ENCODE measurements around the gene EIF5AL1. TPM values are rescaled to one million over a fixed set of nuclear protein-coding genes. Genes with fewer than 3 reads are reported as not detected.

The EIF5AL1 gene
- total and polyA plus RNA-seq, 2 of the 8 experiments (the other 6 are each of a cell fraction or from before 2014, with no cell fraction given) = 1.7 to 2.2 TPM

DNA sequence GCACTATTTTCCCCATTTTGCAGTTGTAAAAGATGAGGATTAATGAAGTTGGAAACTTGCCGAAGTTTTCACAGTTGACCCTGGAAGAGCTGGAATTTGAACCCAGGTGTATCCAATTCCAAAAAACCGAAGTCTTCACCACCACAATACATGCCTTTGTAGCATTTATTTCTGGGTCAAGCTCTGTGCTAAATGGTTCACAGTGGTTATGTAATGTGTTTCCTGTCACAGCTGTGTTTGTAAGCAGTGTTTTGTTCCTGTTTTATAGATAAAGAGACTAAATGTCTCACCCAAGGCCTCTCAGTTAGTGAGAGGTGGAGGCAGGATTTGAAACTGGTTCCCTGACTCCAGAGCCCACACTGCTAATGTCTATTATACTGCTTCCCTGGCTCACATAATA lies 30.3 kb downstream of the EIF5AL1 start (continued):
- TF ChIP-seq, protein P1, sequence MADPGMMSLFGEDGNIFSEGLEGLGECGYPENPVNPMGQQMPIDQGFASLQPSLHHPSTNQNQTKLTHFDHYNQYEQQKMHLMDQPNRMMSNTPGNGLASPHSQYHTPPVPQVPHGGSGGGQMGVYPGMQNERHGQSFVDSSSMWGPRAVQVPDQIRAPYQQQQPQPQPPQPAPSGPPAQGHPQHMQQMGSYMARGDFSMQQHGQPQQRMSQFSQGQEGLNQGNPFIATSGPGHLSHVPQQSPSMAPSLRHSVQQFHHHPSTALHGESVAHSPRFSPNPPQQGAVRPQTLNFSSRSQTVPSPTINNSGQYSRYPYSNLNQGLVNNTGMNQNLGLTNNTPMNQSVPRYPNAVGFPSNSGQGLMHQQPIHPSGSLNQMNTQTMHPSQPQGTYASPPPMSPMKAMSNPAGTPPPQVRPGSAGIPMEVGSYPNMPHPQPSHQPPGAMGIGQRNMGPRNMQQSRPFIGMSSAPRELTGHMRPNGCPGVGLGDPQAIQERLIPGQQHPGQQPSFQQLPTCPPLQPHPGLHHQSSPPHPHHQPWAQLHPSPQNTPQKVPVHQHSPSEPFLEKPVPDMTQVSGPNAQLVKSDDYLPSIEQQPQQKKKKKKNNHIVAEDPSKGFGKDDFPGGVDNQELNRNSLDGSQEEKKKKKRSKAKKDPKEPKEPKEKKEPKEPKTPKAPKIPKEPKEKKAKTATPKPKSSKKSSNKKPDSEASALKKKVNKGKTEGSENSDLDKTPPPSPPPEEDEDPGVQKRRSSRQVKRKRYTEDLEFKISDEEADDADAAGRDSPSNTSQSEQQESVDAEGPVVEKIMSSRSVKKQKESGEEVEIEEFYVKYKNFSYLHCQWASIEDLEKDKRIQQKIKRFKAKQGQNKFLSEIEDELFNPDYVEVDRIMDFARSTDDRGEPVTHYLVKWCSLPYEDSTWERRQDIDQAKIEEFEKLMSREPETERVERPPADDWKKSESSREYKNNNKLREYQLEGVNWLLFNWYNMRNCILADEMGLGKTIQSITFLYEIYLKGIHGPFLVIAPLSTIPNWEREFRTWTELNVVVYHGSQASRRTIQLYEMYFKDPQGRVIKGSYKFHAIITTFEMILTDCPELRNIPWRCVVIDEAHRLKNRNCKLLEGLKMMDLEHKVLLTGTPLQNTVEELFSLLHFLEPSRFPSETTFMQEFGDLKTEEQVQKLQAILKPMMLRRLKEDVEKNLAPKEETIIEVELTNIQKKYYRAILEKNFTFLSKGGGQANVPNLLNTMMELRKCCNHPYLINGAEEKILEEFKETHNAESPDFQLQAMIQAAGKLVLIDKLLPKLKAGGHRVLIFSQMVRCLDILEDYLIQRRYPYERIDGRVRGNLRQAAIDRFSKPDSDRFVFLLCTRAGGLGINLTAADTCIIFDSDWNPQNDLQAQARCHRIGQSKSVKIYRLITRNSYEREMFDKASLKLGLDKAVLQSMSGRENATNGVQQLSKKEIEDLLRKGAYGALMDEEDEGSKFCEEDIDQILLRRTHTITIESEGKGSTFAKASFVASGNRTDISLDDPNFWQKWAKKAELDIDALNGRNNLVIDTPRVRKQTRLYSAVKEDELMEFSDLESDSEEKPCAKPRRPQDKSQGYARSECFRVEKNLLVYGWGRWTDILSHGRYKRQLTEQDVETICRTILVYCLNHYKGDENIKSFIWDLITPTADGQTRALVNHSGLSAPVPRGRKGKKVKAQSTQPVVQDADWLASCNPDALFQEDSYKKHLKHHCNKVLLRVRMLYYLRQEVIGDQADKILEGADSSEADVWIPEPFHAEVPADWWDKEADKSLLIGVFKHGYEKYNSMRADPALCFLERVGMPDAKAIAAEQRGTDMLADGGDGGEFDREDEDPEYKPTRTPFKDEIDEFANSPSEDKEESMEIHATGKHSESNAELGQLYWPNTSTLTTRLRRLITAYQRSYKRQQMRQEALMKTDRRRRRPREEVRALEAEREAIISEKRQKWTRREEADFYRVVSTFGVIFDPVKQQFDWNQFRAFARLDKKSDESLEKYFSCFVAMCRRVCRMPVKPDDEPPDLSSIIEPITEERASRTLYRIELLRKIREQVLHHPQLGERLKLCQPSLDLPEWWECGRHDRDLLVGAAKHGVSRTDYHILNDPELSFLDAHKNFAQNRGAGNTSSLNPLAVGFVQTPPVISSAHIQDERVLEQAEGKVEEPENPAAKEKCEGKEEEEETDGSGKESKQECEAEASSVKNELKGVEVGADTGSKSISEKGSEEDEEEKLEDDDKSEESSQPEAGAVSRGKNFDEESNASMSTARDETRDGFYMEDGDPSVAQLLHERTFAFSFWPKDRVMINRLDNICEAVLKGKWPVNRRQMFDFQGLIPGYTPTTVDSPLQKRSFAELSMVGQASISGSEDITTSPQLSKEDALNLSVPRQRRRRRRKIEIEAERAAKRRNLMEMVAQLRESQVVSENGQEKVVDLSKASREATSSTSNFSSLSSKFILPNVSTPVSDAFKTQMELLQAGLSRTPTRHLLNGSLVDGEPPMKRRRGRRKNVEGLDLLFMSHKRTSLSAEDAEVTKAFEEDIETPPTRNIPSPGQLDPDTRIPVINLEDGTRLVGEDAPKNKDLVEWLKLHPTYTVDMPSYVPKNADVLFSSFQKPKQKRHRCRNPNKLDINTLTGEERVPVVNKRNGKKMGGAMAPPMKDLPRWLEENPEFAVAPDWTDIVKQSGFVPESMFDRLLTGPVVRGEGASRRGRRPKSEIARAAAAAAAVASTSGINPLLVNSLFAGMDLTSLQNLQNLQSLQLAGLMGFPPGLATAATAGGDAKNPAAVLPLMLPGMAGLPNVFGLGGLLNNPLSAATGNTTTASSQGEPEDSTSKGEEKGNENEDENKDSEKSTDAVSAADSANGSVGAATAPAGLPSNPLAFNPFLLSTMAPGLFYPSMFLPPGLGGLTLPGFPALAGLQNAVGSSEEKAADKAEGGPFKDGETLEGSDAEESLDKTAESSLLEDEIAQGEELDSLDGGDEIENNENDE (IDR thresholded peaks at IDR 0.05; ENCODE audit: insufficient replicate concordance, low read length) = no peak
- no peak for TF ChIP-seq ZNF274 (IDR thresholded peaks at IDR 0.05; ENCODE audit: borderline replicate concordance, extremely low read depth, low read length)
- TF ChIP-seq TAF1 (IDR thresholded peaks at IDR 0.05; ENCODE audit: low read depth, low read length) = no peak
- TF ChIP-seq TEAD4 (IDR thresholded peaks at IDR 0.05; ENCODE audit: low read depth, low read length) = no peak
- TF ChIP-seq, protein P2, sequence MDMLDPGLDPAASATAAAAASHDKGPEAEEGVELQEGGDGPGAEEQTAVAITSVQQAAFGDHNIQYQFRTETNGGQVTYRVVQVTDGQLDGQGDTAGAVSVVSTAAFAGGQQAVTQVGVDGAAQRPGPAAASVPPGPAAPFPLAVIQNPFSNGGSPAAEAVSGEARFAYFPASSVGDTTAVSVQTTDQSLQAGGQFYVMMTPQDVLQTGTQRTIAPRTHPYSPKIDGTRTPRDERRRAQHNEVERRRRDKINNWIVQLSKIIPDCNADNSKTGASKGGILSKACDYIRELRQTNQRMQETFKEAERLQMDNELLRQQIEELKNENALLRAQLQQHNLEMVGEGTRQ (IDR thresholded peaks at IDR 0.05; ENCODE audit: low read length) = no peak
- no peak for TF ChIP-seq HDAC2 (IDR thresholded peaks at IDR 0.05; ENCODE audit: borderline replicate concordance in 1 of 2, low read depth in 2 of 2, low read length in 2 of 2)
- no peak for TF ChIP-seq SUZ12 (IDR thresholded peaks at IDR 0.05; ENCODE audit: low read length)
- no peak for TF ChIP-seq RFX5 (IDR thresholded peaks at IDR 0.05; ENCODE audit: borderline replicate concordance, low read depth, low read length)
- no peak for TF ChIP-seq NANOG (IDR thresholded peaks at IDR 0.05; ENCODE audit: insufficient read depth, low read depth, low read length, poor library complexity, severe bottlenecking)
- no peak for TF ChIP-seq SP4 (IDR thresholded peaks at IDR 0.05; ENCODE audit: low read length)
- no peak for TF ChIP-seq CEBPB (IDR thresholded peaks at IDR 0.05; ENCODE audit: low read depth, low read length)
